HUES64 (cell line): ENCODE data around the gene SLC44A1.

Experiments
- H3K27ac ChIP-seq: 2 replicates; pipeline ENCODE4 v1.7.0; 2013; ENCODE audit warnings: low read depth, low read length, inconsistent platforms
- H3K27me3 ChIP-seq: 2 replicates; pipeline ENCODE4 v1.6.1; 2013; ENCODE audit warnings: mild to moderate bottlenecking, low read length; ENCODE audit not compliant: insufficient read depth
- H3K36me3 ChIP-seq: 2 replicates; pipeline ENCODE4 v1.6.1; 2013; ENCODE audit warnings: mild to moderate bottlenecking, low read length; ENCODE audit not compliant: insufficient read depth
- H3K4me1 ChIP-seq: 2 replicates; pipeline ENCODE4 v1.6.1; 2013; ENCODE audit warnings: mild to moderate bottlenecking, low read length, moderate library complexity; ENCODE audit not compliant: insufficient read depth
- H3K4me3 ChIP-seq: 2 replicates; pipeline ENCODE4 v1.5.1; 2013; ENCODE audit warnings: mild to moderate bottlenecking, low read length, moderate library complexity
- H3K9ac ChIP-seq: 2 replicates; pipeline ENCODE4 v1.6.1; 2013; ENCODE audit warnings: mild to moderate bottlenecking, low read depth, low read length
- H3K9me3 ChIP-seq: 2 replicates; pipeline ENCODE4 v1.6.1; 2013; ENCODE audit warnings: low read depth, low read length; ENCODE audit not compliant: insufficient read depth
- WGBS: fragments of 150-250, 120-280 bp; methylation state at CpG from one replicate; pipeline ENCODE4 v1.1.7; 2013; ENCODE audit warnings: missing lambda C conversion rate; 5-methylcytosine and 5-hydroxymethylcytosine counted together

SLC44A1 gene

DNA sequence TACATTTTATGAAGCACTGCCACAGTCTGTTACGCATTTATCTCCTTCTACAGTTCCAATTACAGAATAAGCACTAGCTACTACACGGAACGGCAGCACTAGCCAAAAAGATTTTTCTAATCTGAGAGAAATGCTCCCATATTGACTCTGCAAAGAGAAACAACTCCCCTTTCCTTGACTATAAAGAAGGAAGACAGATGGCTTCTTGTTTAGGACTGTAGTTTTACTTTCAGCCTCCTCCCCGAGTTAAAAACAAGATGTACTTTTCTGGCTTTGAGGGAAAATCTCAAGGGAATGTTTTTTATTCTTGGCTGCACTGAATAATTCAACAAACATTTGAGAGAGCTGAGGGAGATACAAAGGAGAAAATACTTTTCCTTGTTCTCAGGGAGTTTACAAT lies 1.9 kb upstream of the SLC44A1 start:
- no peak overlapping the region for H3K9ac ChIP-seq
- H3K36me3 ChIP-seq, result no peaks in the 10 kb centered on the region
- H3K9me3 ChIP-seq, result no peaks in the 10 kb centered on the region
- H3K4me1 ChIP-seq, result peaks cover 50% of the 10 kb centered on the region
- peak overlapping the region; percentile 0; the same call in 1 of the 2 replicates for H3K27ac ChIP-seq
- H3K27me3 ChIP-seq, result no peaks in the 10 kb centered on the region
- H3K4me3 ChIP-seq, result no peak overlapping the region; the same call in 1 of the 2 replicates
- 57% methylated on average over 4 of the region's 4 CpGs for WGBS

DNA sequence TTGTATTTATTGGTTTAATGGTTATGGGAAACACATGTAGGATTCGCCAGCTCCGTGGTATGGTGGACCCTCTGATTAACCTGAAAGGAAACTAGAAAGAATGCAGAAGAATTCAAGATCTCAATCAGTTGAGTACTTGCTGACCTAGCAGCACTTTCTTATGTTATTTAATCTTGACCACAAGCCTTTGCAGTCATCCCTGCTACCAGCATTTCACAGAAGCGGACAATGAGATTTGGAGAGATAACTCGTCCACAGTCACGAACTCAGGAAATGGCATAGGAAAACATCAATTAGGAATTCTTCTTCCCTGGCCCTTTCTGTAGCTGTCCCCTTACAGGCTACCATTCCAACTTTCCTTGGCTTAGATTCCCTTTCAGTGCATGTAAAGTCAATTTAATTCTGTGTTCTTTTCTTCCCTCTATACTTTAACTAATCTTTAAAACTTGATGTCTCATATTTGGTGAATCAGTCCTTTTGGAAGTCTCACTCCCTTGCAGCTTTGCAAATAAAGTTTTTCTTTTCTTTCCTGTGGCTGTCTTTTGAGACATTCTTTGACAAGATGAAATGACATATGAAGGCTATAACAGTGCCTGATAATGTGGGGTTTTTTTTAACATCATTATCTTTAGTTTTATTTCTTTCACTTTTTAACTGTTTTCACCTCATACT lies 1.3 kb upstream of the SLC44A1 start:
- no peaks in the 10 kb centered on the region for H3K9me3 ChIP-seq
- H3K9ac ChIP-seq, result no peak overlapping the region; the same call in 1 of the 2 replicates
- peak overlapping the region; percentile 88 for H3K4me3 ChIP-seq
- H3K4me1 ChIP-seq, result peaks cover 56% of the 10 kb centered on the region
- whole genome bisulfite sequencing, result 37% methylated on average over 5 of the region's 5 CpGs
- no peaks in the 10 kb centered on the region for H3K27me3 ChIP-seq
- H3K27ac ChIP-seq, result peak overlapping the region; percentile 16; the same call in 1 of the 2 replicates
- no peaks in the 10 kb centered on the region for H3K36me3 ChIP-seq

DNA sequence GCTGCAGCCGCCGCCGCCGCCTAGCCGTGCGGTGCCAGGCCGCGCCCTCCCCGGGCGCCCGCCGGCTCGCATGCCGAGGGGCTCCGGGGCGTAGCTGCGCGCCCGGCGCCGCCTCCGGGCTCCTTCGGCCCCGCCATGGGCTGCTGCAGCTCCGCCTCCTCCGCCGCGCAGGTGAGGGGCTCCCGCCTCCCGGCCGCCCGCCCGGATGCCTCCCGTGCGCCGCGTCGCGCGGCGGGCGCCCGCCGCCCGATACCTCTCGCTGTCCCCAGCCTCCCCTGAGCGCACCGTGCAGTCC lies 230 bp downstream of the SLC44A1 start:
- Histone ChIP-seq H3K36me3 (no peaks in the 10 kb centered on the region), H3K4me1 (peaks cover 67% of the 10 kb centered on the region), H3K9me3 (no peaks in the 10 kb centered on the region), H3K4me3 (peak overlapping the region; percentile 88), H3K27ac (peak overlapping the region; percentile 82; the same call in 1 of the 2 replicates), H3K9ac (peak overlapping the region; percentile 85), H3K27me3 (no peaks in the 10 kb centered on the region)
- under 1% methylated on average over 48 of the region's 48 CpGs for WGBS

DNA sequence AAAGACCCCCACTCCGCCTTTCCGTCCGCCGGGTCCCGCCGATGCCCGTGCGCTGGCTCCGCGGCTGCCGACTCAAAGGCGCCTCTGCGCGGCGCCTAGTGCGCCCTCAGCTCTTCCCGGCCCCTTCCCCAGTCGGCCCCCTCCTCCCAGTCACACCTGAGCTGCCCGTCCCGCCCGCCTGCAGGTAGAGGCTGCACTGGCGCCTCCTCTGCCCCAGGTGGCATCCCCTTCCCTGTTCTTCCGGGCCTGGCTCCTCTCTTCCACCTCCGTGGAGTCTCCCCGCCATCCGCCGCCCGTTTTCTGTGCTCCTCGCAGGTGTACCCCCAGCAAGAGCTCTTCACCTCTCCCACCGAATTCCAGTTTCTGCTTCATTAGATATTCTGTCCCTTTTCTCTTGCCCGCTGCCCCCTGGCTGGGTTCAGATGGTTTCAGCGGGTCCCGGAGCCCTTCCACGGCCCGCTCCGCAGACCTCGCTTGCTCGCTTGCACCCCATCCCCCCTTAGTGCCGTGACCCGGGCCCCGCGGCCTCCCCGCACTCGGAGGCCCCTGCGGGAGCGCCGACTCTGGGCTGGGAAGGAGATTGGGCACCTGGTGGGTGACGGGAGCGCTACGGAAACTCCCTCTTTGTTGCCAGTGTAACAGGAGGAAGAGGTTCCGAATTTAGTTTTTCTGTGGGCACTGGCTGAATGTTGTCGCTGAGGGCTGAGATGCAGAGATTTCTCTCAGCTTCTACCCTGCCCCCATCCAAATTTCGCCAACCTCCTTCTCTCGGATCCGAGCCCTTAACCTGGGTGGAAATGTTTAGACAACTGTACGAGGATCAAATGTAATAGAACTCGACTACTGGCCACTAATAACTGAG lies 809 bp downstream of the SLC44A1 start:
- Histone ChIP-seq H3K9me3 (no peaks in the 10 kb centered on the region), H3K4me3 (peak overlapping the region; percentile 88), H3K27me3 (no peaks in the 10 kb centered on the region), H3K36me3 (no peaks in the 10 kb centered on the region), H3K27ac (peak overlapping the region; percentile 82), H3K9ac (peak overlapping the region; percentile 85), H3K4me1 (peaks cover 67% of the 10 kb centered on the region)
- under 1% methylated on average over 55 of the region's 57 CpGs for WGBS

DNA sequence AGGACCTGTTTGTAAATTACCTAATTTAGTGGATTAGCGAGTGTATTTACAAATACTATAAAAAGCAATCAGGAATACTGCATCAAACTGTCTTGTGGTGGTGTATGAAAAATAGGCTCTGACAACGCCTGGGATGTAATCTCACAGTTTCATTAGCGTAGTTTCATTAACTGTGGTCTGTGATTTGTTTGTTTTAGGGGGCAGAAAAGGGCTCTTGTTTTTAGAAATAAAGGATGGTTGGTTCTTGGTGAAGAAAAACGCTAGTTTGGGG lies 1.4 kb downstream of the SLC44A1 start:
- Histone ChIP-seq H3K4me1 (peaks cover 70% of the 10 kb centered on the region), H3K27ac (peak overlapping the region; percentile 82; the same call in 1 of the 2 replicates), H3K4me3 (peak overlapping the region; percentile 88), H3K36me3 (no peaks in the 10 kb centered on the region), H3K9ac (peak overlapping the region; percentile 85), H3K27me3 (no peaks in the 10 kb centered on the region), H3K9me3 (no peaks in the 10 kb centered on the region)
- WGBS, result 20% methylated on average over 3 of the region's 4 CpGs

DNA sequence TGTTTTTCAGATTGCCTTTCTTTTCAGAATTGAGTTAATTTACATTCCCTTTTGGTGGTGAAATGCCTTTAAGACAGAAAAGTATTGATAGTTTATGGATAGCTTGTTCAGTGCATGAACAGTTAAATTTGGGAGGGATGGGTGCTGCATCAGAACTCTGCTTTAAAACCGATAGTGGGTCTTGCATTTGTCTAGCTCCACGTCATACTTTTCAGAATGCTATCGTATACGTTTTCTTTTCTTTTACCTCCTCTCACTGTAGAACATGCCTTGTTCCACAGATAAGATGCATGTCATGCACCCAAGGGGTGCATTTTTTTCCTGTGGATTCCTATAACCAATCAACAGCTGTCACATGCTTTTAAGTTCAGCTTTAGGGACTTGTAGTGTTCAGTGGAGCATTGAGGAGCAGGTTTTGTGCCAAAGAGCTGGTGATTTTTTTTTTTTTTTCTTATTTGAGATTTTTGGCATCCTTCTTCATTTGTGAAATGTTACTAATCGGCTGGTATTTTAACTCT lies 2.3 kb downstream of the SLC44A1 start:
- Histone ChIP-seq H3K27me3 (no peaks in the 10 kb centered on the region), H3K4me1 (peaks cover 69% of the 10 kb centered on the region), H3K9me3 (no peaks in the 10 kb centered on the region), H3K36me3 (no peaks in the 10 kb centered on the region), H3K4me3 (peak overlapping the region; percentile 88), H3K27ac (no peak overlapping the region), H3K9ac (no peak overlapping the region; the same call in 1 of the 2 replicates)
- 87% methylated on average over 4 of the region's 5 CpGs for WGBS

DNA sequence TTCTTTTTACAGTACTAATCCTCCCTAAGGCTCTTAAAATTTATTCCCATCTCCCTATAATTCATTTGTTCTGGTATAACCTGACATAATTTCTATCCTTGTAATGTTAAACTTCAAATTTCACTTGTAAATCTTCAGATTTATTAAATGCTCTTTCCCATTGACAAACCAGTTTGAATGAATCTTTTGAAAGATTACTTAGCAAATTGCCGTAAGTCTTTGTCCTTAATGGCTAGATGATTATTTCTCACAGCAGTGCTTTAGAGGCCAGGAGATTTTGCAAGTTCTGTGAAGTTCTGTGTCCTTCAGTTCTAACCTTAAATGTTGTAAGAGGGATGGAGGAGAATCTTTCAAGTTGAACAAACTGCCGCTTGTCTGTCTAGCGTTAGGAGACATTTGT lies 4.2 kb downstream of the SLC44A1 start:
- Histone ChIP-seq H3K27me3 (no peaks in the 10 kb centered on the region), H3K4me3 (no peak overlapping the region), H3K4me1 (peaks cover 50% of the 10 kb centered on the region), H3K9ac (no peak overlapping the region; the same call in 1 of the 2 replicates), H3K36me3 (no peaks in the 10 kb centered on the region), H3K27ac (peak overlapping the region; percentile 54), H3K9me3 (no peaks in the 10 kb centered on the region)
- WGBS, result 69% methylated on average over 3 of the region's 3 CpGs

DNA sequence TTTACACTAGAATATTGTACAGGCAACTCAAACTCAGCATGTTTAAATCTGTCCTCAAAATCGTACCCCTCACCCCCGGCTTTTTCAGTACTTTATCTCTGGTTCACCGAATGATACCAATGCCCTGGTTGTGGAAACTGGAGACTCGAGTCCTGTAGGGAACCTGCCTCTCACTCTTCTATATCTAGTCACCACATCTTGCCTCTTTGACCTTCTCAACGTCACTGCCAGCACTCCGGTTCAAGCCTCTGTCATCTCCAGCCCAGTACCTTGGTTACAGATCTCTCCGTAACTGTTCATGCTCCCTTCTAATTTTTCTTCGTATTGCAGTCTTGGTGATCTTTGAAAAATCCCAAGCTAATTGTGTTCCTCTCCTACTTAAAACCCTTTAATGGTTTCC lies 6.7 kb downstream of the SLC44A1 start:
- Histone ChIP-seq H3K9me3 (no peaks in the 10 kb centered on the region), H3K36me3 (no peaks in the 10 kb centered on the region), H3K27me3 (no peaks in the 10 kb centered on the region), H3K9ac (no peak overlapping the region), H3K27ac (no peak overlapping the region), H3K4me3 (no peak overlapping the region), H3K4me1 (peaks cover 48% of the 10 kb centered on the region)
- 91% methylated on average over 8 of the region's 8 CpGs for WGBS

DNA sequence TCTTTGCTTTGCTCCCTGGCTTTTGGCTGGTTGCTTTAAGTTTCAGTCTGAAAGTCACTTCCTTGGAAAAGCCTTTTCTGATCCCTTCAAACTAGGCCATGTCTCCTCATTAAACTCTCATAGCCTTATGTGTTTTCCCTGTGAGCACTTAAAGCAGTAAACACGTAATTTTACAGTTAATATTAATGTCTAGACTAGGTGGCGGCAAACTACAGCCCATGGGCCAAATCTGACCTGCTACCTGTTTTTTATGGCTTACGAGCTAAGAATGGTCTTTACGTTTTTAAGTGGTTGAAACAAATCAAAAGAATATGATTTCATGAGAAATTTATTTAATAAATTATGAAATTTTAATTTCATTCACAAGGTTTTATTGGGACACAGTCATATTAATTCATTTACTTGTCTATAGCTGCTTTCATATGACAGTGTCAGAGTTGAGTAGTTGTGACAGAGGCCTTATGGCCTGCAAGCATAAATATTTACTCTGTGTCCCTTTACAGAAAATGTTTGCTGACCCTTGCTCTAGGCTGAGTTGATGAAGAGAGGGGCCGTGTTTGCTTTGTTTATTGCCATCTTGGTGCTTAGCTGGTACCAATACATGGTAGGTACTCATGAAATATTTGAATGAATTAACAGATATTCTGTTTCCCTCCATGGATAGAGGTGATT lies 7.4 kb downstream of the SLC44A1 start:
- Histone ChIP-seq H3K9ac (no peak overlapping the region), H3K9me3 (no peaks in the 10 kb centered on the region), H3K36me3 (no peaks in the 10 kb centered on the region), H3K4me3 (no peak overlapping the region), H3K27ac (no peak overlapping the region), H3K4me1 (peaks cover 40% of the 10 kb centered on the region), H3K27me3 (no peaks in the 10 kb centered on the region)
- 89% methylated on average over 5 of the region's 5 CpGs for WGBS

DNA sequence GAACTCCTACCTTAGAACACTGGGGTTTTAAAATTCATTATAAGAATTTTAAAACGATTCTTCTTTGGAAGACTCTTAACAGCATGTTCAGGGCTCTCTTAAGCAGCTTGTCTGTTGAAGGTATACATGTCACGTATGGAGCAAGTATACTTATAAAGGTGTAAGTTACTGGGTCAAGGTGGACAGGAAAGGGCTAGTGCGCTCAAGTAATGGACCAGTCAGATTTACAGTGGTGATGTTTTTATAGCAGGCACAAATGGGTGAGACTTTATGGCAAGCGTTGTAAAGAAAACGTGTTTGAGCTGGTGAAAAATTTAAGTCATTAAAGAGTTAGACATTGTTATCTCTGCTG lies 7.9 kb downstream of the SLC44A1 start:
- Histone ChIP-seq H3K9me3 (no peaks in the 10 kb centered on the region), H3K4me1 (peaks cover 38% of the 10 kb centered on the region), H3K4me3 (no peak overlapping the region), H3K27ac (no peak overlapping the region), H3K27me3 (no peaks in the 10 kb centered on the region), H3K36me3 (no peaks in the 10 kb centered on the region), H3K9ac (no peak overlapping the region)
- 92% methylated on average over 5 of the region's 5 CpGs for WGBS

DNA sequence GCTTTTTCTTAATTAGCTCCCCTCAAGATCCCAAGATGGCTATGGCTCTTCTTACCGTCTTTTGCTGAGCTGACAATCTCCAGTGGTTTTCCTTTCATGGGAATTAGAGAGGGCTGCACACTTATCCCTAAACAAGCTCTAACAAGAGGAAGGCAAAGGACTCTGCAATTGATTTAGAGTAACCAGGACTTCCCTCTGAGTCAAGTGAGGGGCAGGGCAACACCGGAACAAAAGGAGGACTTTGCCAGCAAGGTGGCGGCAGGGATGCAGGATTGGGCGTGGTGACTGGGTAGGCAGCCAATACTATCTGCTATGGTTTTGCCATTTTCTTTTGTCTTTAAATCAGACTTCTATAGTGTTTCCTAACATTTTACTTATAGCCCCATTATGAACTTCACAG lies 9.8 kb downstream of the SLC44A1 start:
- H3K36me3 ChIP-seq, result no peaks in the 10 kb centered on the region
- H3K27ac ChIP-seq, result no peak overlapping the region
- WGBS, result 82% methylated on average over 4 of the region's 4 CpGs
- H3K9me3 ChIP-seq, result no peaks in the 10 kb centered on the region
- peaks cover 24% of the 10 kb centered on the region for H3K4me1 ChIP-seq
- H3K4me3 ChIP-seq, result no peak overlapping the region
- no peak overlapping the region for H3K9ac ChIP-seq
- H3K27me3 ChIP-seq, result no peaks in the 10 kb centered on the region
